ENCODE results near the gene LRIT1.

The LRIT1 gene

DNA sequence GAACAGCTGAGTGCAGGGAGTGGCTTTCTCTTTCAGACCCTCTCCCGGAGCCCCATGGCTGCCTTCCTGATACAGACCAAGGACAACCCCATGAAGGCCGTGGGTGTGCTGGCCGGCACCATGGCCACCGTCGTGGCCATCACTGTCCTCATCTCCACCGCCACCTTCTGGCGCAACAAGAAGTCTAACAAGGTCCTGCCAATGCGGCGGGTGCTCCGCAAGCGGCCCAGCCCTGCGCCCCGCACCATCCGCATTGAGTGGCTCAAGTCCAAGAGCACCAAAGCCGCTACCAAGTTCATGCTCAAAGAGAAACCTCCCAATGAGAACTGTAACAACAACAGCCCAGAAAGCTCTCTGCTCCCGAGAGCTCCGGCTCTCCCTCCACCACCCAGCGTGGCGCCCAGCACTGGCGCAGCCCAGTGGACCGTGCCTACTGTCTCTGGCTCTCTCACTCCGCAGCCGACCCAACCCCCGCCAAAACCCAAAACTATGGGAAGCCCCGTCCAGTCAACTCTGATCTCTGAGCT is 27.2 kb downstream of the LRIT1 start:
- DNase-seq (ENCODE audit: low read depth in 2 of 2), result no peak

DNA sequence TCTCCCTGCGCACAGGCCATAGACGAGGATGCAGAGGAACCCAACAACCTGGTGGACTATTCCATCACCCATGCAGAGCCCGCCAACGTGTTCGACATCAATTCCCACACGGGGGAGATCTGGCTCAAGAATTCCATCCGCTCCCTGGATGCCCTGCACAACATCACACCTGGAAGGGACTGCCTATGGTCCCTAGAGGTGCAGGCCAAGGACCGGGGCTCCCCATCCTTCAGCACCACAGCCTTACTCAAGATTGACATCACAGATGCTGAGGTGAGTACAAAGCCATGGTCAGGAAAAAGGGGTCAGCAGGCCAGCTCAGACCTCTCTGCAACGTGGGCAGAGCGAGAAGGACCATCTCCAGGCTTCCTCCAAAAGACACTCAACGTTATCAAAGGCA is 28.3 kb downstream of the LRIT1 start:
- no peak for DNase-seq (ENCODE audit: low read depth in 2 of 2)

DNA sequence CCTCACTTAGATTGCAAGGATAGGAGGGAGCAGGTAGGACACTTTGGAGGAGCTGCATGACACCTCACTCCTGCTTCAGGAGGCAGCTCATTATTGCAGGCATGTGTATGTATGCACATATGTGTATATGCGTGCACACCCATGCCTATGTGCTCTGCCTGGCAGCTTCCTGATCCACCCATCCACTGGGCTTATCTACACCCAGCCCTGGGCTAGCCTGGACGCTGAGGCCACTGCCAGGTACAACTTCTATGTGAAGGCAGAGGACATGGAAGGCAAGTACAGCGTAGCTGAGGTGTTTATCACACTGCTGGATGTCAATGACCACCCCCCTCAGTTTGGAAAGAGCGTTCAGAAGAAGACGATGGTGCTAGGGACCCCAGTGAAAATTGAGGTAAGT is 29.3 kb downstream of the LRIT1 start:
- no peak for DNase-seq (ENCODE audit: low read depth in 2 of 2)

DNA sequence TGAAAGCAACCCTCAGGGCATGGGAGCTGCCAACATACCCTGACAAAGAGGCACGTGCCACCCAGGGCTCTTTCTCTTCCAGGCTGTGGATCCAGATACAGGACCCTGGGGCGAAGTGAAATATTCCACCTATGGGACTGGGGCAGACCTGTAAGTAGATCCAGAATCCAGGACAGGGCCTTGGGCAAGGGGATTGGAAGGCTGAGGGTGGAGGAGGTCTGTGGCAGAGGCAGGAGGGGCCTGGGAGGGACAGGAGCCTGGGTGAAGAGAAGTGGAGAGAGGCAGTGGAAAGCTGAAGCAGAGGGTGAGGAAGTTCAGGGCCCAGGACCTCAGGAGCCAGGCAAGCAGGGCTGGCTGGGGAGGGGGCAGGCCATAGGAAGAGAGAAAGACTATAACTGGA is 29.8 kb downstream of the LRIT1 start:
- DNase-seq (ENCODE audit: low read depth in 2 of 2), result no peak

DNA sequence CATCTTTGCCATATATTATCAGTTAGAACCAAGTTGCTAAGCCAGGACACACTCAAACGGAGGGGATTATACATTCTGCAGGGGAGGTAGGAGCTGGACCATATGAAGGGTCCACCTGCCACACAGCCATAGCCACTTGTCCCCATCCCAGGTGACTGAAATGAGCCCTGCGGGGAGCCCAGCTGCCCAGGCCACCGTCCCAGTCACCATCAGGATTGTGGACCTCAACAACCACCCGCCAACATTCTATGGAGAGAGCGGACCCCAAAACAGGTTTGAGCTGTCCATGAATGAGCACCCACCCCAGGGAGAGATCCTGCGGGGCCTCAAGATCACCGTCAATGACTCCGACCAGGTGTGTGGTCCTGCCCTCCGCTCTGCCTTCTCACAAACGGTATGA is 33.3 kb downstream of the LRIT1 start:
- no peak for DNase-seq (ENCODE audit: low read depth in 2 of 2)

DNA sequence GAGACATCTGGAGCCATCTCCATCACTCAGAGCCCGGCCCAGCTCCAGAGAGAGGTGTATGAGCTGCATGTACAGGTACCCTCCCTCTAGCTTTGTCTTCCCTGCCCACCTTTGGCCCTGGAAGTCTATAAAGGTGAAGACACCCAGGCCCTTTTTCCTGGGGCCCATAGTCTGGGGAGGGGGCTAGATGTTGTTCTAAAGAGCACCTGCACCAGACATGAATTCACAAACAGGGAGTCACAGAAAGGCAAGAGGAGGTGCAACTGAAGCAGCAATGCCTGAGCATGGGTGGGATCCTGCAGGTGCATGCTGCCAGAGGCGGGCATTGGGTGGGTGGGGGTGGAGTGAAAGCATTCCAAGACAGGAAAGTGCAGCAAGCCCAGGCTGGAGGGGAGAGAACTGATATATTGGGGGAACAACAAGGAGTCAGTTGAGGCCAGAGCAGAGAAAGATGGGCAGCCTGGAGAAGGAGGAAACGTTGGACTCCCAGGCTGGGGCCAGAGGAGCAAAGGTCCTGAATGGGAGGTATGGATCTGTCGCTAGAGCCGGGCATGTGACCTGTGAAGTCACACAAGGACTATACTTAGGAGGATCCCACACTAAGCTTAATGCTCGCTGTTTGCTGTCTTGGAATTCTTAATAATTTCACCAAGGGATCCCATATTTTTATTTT is 35.4 kb downstream of the LRIT1 start:
- no peak for DNase-seq (ENCODE audit: low read depth in 2 of 2)

DNA sequence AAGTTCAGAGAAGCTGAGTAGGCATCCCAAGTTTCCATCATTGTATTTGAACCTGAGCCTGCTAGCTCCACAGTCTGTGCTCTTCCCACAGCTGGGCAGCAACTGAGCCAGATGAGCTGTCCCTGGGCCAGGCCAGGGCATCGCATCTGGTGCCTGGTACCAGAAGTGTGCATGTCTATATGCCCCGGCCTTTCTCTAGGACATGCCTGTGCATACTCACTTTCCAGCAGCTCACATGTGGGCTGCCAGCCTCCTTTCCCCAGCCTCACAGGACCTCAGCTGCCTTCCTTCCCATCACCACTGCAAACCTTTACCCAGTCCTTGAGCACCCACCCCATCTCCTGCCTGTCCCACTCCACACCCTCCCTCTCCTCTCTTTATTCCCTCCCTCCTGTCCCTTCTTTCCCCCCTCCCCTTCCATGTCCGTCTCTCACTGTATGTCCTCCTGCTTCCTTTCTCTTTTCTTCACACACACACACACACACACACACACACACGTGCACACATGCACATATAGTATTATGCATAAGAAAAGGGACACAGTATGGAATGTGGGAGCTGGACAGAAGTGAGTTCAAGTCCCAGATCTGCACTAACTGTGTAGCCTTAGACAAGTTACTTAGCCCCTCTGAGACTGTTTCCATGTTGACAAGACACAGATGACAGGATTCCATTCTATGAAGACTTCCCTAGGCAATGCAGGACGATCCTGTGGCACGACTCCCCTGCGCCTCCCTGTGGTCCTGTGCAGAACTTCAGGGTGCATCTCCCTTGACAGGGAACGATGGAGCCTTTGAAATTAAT is 36.1 kb downstream of the LRIT1 start:
- DNase-seq (ENCODE audit: low read depth in 2 of 2), result peak; percentile 32

DNA sequence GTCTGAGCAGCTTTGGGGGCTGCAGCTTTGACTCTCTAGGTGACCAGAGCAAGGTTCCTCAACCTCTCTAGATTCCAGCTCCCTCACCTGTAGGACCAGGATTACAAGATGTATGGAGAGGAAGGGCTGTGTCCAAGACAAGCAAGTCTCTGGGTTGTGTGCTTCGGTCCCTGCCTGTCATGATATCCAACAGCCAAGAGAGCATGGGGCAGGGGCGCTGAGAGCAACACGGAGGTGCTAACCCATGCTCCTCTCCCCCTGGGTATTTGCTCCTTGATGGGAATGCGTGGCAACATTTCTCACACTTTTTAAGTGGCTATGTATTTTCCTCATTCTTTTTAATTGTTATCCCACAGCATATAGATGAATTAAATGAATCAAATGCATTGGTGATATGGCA is 36.7 kb downstream of the LRIT1 start:
- no peak for DNase-seq (ENCODE audit: low read depth in 2 of 2)

DNA sequence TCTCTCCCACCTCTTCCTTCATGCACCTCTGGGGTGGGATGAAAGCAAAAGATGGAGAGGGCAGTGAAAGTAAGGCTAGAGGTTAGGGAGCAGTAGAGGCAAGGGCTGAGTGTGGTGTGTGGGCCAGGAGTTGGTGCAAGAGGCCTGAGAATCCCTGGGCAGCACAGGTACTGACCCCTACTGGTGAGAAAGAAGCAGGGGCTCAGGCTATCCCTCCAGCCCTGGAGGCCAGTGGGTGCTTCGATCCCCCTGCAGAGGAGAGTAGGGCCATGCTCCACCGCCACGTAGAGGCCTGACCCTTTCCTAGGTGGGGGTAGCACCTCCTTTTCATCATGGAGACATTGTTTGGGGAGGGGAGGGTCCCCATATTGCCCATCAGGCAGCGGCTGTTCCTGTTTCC is 37.2 kb downstream of the LRIT1 start:
- no peak for DNase-seq (ENCODE audit: low read depth in 2 of 2)

DNA sequence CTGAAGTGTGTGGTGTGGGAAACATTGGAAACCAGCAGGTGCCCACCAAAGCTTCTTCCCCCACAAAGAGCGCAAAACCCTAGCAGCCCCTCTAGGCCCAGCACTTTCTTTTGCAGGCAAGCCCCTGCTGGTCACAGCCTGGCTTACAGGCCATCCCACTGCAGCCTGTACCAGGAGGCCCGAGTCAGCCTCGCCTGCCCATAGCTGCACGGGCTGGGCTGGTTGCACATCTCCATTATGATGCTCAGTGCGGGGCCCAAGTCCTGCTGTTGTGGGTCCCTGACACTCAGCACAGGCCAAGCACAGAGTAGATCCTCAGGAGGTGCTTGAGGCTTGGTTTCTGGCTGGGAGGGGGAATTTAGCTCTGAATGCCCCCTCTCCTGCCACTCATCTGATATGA is 39.0 kb downstream of the LRIT1 start:
- DNase-seq (ENCODE audit: low read depth in 2 of 2), result no peak

DNA sequence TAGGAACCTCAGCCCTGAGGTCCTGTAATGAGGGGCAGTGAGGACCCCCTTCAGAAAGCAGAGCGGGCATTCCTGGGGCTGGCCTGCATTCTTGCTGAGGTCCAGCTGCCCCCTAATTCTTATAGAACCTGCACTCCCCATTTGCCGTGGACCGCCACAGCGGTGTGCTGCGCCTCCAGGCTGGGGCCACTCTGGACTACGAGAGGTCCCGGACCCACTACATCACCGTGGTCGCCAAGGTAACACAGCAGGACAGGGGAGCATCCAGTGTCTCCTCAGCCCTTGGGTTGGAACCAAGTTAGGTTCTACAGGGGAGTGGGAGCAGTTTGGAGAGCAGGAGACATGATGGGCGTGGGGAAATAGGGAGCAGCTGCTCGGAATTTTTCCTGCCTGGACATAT is 39.7 kb downstream of the LRIT1 start:
- no peak for DNase-seq (ENCODE audit: low read depth in 2 of 2)

DNA sequence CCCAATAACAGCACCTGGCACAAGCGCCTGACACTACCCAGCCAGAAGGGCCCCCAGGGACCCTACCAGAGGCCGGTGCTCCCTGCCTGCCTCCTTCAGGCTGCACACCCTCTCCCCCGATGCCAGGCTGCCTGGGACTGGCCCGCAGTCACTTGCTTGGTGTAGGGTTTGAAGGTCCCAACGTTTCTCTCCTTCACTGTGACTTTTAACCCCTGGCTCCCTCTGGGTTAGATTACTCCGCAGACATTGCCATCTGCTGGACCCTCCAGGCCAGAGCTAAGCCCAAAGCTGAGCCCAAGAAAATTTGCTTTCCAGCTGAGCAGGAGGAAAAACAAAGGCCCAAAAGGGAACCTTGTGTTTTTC is 40.1 kb downstream of the LRIT1 start:
- DNase-seq (ENCODE audit: low read depth in 2 of 2), result no peak

DNA sequence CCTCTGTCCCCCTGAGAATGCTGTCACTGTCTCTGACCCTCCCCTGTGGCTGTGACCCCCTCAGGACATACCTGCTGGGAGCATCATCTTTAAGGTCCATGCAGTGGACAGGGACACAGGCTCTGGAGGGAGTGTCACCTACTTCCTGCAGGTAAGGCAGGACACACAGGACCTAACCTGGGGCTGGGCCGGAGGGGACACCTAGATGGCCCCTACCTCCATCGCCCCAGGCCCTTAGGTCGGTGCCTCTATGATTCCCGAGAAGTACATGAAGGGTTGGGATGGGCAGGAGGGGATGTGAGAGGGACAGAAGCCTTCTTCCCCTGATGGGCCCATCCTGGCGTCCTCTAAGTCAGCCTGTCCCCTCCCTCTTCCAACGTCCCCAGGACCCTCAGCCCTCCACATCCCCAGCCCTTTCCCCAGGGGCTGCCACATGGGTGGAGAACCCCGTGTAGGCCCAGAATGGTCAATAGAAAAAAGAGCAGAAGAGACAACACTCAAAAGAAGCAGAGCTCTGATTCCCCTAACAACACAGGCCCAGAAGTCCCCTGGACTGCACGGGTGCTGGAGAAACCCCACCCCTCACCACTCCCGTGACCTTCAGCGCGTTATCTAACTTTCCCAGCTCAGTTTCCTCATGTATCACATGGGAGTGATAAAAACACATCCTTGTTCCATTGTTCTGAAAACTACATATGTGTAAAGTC is 40.7 kb downstream of the LRIT1 start:
- DNase-seq (ENCODE audit: low read depth in 2 of 2), result no peak

DNA sequence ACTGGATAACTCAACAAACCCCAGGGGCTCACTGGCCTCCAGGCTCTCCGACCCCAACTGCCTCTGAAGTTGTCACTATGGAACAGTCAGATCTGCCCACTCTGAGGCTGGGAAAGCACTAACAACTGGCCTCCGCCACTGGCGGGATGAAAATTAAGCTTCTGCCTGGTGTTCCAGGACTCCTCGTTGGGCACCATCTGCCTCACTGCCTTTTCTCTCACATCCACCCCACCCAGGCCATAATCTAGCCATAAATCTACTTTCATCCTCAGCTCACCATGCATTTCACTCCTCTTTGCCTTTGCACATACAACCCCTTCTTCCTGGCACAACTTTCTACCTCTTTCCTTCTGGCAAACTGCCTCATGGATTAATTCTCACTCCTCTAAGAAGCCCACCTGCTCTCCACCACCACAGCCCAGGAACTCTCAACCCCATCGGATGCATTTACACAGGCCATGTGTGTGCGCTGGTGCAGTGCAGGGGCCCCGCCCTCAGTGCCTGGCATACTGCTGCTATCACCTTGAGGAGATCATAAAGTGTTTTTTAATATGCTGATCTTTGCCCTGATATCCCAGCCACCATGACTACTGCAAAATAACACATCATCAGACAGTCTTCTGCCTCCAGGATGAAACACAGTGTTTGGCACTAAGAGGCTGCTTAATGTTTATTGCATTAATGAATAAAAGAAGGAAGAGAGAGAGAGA is 43.0 kb downstream of the LRIT1 start:
- no peak for DNase-seq (ENCODE audit: low read depth in 2 of 2)

DNA sequence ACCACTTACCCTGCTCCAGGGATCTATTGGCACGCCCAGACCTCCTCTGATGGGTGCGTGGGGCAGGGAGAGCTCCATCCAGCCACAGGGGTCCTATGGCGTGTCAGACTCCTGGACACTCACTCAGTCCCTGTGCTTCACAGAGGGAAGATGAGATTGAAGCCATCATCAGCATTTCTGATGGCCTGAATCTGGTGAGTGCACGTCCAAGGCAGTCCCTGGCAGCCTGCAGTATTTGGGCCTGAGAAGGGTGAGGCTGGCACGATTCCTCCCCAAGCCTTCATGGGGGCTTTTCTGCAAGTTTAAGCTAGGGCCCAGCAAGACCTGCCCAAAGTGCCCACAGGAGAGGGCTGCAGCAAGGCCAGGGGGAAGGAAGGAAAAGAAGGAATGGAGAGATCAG is 43.7 kb downstream of the LRIT1 start:
- DNase-seq (ENCODE audit: low read depth in 2 of 2), result no peak

DNA sequence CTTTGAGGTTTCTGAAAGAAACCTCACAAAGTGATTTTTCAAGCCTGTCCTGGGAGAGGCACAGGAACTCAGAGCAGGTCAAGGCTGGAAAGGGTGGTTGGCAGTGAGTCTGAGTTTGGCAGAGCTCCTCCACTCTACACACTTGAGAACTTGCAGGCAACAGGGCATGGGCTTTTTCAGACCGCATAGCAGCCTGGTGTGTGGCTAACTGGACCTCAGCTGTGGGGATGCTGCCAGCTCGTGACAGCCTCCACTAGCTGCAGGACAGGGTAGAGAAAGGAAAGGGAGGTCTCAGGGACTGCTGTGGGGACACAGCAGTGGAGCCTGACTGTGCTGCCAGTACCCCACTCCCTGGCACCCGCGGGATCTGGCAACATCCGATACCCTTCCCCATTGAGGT is 44.4 kb downstream of the LRIT1 start:
- no peak for DNase-seq (ENCODE audit: low read depth in 2 of 2)

DNA sequence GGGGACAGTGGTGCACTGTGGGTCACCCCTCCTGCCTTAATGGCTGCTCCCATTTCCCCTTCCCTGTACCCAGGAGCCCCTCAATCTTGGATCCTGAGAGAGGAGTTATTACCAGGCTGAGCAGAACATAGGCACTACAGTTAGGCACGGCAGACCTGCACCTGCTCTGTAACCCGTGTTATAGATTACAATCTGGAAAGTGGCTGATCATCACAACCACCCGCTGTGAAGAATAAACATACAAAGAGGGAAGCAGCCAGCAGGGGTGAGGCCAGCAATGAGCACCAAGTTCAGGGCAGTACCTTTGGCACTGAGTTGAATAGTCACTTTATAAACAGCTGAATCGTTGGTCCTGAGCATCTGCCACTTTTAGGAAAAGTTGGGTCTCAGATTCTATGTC is 45.3 kb downstream of the LRIT1 start:
- no peak for DNase-seq (ENCODE audit: low read depth in 2 of 2)

DNA sequence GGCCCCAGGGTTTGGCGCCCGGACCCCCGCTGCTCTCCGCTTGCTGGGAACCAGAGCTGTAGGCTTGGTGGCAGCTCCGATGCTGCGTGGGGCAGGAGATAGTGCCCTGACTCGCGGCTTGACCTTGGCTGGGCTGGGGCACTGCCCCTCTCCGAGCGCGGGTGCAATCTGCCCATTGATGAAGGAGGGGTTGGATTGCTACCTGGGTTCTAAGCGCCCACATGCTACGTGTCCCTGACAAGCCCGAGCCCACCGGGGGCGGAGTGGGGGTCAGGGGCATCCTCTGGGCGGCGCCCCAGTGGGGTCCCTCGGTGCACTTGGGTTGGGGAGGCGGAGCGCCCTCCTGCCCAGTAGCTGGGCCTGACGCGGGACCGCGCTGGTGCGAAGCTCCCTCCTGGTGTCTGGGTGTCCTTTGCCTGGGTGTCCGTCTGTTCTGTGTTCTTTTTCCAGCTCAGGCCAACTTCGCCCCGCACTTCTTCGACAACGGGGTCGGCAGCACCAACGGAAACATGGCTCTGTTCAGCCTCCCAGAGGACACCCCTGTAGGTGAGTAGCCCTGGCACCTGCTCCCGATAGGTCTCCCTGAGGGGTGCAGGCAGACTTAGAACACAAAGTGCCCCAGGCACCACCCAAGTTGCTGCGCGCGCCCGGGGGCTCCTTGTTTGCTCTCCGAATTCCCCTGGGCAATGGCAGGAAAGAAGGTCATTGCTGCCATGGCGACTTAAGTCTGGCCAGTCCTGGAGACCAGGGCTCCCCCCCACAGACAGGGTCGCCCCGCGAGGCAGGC is 46.1 kb downstream of the LRIT1 start:
- no peak for DNase-seq (ENCODE audit: low read depth in 2 of 2)

DNA sequence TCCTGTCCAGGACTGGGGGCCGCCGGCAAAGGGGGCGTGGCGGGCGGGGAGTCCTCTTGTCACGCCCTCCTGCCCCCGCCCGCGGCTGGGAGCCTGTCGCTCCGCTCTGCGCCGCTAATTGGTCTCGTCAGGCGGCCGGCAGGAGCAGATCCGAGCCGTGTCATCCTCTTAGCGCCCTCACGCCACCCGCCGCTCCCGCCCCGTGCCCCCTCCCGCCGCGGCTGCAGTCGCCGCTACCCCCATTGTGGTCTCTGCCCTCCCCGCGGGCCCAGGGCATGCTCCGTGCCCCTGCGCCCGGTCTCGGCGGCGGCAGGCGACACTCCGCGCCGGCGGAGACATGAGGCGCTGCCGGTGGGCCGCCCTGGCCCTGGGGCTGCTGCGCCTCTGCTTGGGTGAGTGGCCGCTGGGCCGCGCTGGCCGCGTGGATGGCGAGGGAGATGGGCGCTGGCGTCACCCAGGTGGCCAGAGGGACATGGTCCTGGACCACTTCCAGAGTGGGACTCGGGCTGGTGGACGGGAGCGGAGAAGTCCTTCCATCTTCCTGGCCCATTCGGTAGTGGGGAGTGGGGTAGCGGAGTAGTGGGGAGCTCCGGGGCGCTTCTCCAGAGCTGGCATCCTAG is 46.8 kb downstream of the LRIT1 start, which contains the start of gene CDHR1:
Gene CDHR1, plus strand, starts transcription at position 114 of the 620 bp plus-strand sequence. Its CDS starts 224 bp downstream, at position 338.
- DNase-seq (ENCODE audit: low read depth in 2 of 2), result peak; percentile 15 to 16

DNA sequence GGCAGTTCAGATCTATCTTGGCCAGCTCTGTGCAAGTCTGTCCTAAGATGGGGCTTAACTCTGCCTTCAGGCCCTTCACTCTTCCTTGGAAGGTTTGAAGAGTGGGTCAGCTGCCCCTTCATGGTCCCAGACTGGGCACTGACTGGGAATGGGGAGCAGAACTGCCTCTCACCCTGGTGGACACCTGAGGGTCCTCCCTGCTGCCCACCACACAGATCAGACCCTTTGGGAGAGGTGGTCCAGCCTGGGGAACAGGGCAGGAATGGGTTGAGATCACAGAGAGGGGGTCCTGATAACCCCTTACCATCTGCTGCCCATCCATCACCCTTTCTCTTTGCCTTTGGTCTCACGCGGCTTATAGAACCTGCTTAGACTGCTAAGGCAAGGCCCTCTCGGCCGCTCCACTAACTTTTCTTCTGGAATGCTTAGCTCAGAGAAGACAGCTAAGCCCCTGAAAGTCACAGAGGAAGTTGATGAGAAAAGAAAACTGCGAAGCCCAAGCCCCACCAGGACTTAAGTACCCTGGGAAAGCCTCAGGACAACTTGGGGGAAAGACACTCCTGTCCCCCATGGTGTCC is 47.4 kb downstream of the LRIT1 start:
- DNase-seq (ENCODE audit: low read depth in 2 of 2), result no peak

Measured in activated CD8-positive, alpha-beta memory T cell treated with anti-CD3 and anti-CD28 coated beads for 4 hours (primary cell).